K562 (cell line): Measurements from ENCODE around the gene VSIG2. TPM values are rescaled to one million over a fixed set of nuclear protein-coding genes. Genes with fewer than 3 reads are reported as not detected.

ENCODE experiments used
- CREBBP ChIP-seq: IDR thresholded peaks from one replicate; pipeline ENCODE4 v1.6.1; 2012; ENCODE audit warnings: low read depth, mild to moderate bottlenecking, control low read depth, inconsistent platforms, low read length
- MAFG ChIP-seq: fragments of 450-650 bp; conservative IDR thresholded peaks from 2 replicates; pipeline ENCODE4 v1.6.1; 2016; ENCODE audit warnings: missing genetic modification characterization, missing compliant biosample characterization
- NFIX ChIP-seq: fragments of 250-450 bp; sonication (Bioruptor Pico); IDR thresholded peaks from 2 replicates; pipeline ENCODE4 v1.4.0; 2020; ENCODE audit warnings: low read depth, mild to moderate bottlenecking, moderate library complexity
- NFYB ChIP-seq: IDR thresholded peaks from 2 replicates; pipeline ENCODE4 v1.6.1; 2011; ENCODE audit warnings: mild to moderate bottlenecking, moderate library complexity; ENCODE audit not compliant: insufficient read length; ENCODE audit errors: extremely low read depth
- RBFOX2 ChIP-seq: fragments of 200-400 bp; formaldehyde crosslinking; IDR thresholded peaks from 2 replicates; pipeline ENCODE4 v1.6.1; 2017; ENCODE audit warnings: low read depth, mild to moderate bottlenecking, low read length, moderate library complexity
- SMAD3 ChIP-seq: fragments of 450-650 bp; formaldehyde crosslinking; conservative IDR thresholded peaks from 2 replicates; pipeline ENCODE4 v1.4.0; 2020; ENCODE audit warnings: mild to moderate bottlenecking
- SP1 ChIP-seq: sonication (generic); formaldehyde crosslinking; IDR thresholded peaks from 2 replicates; pipeline ENCODE4 v1.8.1; 2022; ENCODE audit warnings: mild to moderate bottlenecking, missing genetic modification reagents
- U2AF1 ChIP-seq: fragments of 200-400 bp; formaldehyde crosslinking; optimal IDR thresholded peaks from 2 replicates; pipeline ENCODE3; 2017; ENCODE audit warnings: mild to moderate bottlenecking, low read depth, low read length, moderate library complexity
- VEZF1 ChIP-seq: fragments of 200-800 bp; sonication (Bioruptor generic); IDR thresholded peaks from 2 replicates; pipeline ENCODE4 v1.6.1; 2017; ENCODE audit warnings: missing genetic modification characterization, missing compliant biosample characterization
- ZEB2 ChIP-seq: fragments of 450-650 bp; IDR thresholded peaks from 2 replicates; pipeline ENCODE4 v1.6.1; 2016
- ZNF324 ChIP-seq: fragments of 250-450 bp; sonication (Bioruptor Pico); IDR thresholded peaks from 2 replicates; pipeline ENCODE4 v1.4.0; 2020; ENCODE audit warnings: mild to moderate bottlenecking
- ZZZ3 ChIP-seq: fragments of 450-650 bp; IDR thresholded peaks from 2 replicates; pipeline ENCODE4 v1.6.1; 2016; ENCODE audit warnings: antibody characterized with exemption, mild to moderate bottlenecking, moderate library complexity
- polyA plus RNA-seq, 8 experiments: library from polyadenylated mRNA; depleted of rRNA in 4 of 8; stranded (reverse) in 5 of 8; unstranded in 3 of 8; fragments of >200 nt; fragmentation: Nextera tagmentation in 2 of 8; fragmentation: Illumina TruSeq in 1 of 8; extraction: Ambion mirVana in 2 of 8; extraction: Trizol in 1 of 8; gene quantifications; 2 replicates each; pipeline versions ENCODE4 v1.2.1 to v1.2.3, GENCODE V29; 2011 to 2014; ENCODE audit warnings: inconsistent platforms in 1 of 8, missing spikeins in 1 of 8
- total RNA-seq, 7 experiments: library from RNA; depleted of rRNA in 6 of 7; stranded (reverse); fragments of >200 nt in 6 of 7; fragmentation: Illumina TruSeq in 2 of 7; extraction: Trizol in 2 of 7; gene quantifications; 2 replicates each; pipeline versions ENCODE4 v1.2.1 to v1.2.3, GENCODE V29; 2011 to 2021; ENCODE audit warnings: low replicate concordance in 1 of 7

VSIG2 gene
- total and polyA plus RNA-seq, 9 of the 15 experiments (the other 6 are each of a cell fraction or from before 2014, with no cell fraction given), result not detected

GRCh38 chr11:124739479-124740276 lies 12.4 kb downstream of the VSIG2 start, which contains the start of gene NRGN (continued):
- TF ChIP-seq NFYB, result peak; percentile 6
- TF ChIP-seq VEZF1 (CRISPR knock-in tag), result peak; percentile 53
- TF ChIP-seq U2AF1, result no peak
- peak; percentile 55 for TF ChIP-seq RBFOX2
- no peak for TF ChIP-seq CREBBP
- TF ChIP-seq ZEB2, result no peak
- no peak for TF ChIP-seq ZZZ3
- no peak for TF ChIP-seq SMAD3 (CRISPR knock-in tag)
- no peak for TF ChIP-seq MAFG
- peak; percentile 60 for TF ChIP-seq SP1
- TF ChIP-seq NFIX (CRISPR knock-in tag), result no peak
- TF ChIP-seq ZNF324 (CRISPR knock-in tag), result no peak
